ENCODE measurements around the gene GRB2.

- TF ChIP-seq CTCF (IDR thresholded peaks at IDR 0.05) (no peak), POLR2A (IDR thresholded peaks at IDR 0.05) (no peak)
Observed at GRCh38 chr17:75342996-75343395, 62.5 kb downstream of the GRB2 start.
